ENCODE results near the gene DOHH.
A peak's percentile ranks its signal among the peaks of the same experiment; 100 is the strongest.
"Not testable (repeated sequence)": the region's sequence is repeated elsewhere in the genome, so short reads cannot be mapped to it uniquely, and the experiment has no call there.

DOHH gene

DNA sequence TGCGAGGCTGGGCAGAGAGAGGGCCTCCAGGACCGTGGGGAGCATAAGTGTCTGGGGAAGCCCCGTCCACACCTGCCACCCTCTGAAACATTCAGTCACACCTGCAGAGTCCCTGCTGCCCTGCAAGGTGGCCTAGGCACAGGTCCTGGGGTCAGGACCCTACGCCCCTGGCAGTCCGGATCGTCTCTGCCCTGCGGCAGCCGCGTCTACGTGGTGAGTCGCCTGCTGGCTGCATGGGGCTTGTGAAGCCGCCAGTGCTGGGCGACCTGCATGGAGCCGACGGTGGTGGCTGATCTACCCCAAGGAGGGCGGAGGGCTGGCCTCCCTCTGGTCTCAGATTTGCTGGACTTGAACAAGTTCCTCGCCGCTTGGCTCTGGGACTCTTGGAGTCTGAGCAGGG, 18.7 kb upstream of the DOHH start:
- DNase-seq (ENCODE audit: low spot score) = no peak

DNA sequence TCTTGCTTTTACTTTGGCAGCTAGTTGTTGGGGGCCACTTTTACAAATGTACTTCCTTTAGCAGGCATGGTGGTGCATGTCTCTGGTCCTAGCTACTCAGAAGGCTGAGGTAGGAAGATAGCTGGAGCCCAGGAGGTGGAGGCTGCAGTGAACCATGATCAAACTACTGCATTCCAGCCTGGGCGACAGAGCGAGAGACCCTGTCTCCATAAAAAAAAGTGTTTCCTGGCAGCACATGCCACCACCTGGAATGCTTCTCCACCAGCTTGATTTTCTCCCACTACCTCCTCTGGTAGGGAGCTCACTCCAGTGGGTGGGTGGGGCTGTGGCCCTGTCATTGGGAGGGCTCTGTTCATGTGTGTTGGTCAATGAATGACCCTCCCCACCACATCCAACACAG, 18.2 kb upstream of the DOHH start:
- no peak for DNase-seq (ENCODE audit: low spot score)

DNA sequence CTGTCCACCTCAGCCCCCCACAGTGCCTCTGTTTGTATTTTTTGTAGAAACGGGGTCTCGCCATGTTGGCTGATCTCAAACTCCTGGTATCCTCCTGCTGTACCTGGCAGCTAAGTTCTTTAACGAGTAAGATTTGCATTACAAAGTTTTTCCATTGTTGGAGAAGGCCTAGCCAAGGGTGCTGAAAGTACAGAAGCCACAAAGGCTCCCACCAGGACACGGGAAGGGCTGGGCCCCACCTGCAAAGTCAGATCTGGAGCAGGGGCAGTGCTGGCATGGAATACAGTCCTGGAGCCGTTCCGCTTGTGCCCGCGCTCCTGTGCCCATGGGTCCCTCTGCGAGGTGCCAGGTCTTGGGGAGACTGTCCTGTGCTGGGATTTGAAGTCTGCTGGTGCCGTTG, 17.8 kb upstream of the DOHH start:
- DNase-seq (ENCODE audit: low spot score) = no peak

DNA sequence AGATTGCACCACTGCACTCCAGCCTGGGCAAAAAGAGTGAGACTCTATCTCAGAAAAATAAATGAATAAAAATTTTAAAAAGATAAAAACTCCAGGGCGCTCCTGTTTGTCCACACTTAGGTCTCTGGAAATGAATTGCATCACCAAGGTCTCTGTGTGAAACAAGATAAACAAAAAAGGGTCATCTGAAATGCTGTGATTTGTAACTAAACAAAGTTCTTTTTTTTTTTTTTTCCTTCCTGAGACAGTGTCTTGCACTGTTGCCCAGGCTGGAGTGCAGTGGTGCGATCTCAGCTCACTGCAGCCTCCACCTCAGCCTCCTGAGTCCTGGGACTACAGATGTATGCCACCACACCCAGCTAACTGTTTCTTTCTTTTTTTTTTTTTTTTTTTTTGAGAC, 17.2 kb upstream of the DOHH start:
- no peak for DNase-seq (ENCODE audit: low spot score)

DNA sequence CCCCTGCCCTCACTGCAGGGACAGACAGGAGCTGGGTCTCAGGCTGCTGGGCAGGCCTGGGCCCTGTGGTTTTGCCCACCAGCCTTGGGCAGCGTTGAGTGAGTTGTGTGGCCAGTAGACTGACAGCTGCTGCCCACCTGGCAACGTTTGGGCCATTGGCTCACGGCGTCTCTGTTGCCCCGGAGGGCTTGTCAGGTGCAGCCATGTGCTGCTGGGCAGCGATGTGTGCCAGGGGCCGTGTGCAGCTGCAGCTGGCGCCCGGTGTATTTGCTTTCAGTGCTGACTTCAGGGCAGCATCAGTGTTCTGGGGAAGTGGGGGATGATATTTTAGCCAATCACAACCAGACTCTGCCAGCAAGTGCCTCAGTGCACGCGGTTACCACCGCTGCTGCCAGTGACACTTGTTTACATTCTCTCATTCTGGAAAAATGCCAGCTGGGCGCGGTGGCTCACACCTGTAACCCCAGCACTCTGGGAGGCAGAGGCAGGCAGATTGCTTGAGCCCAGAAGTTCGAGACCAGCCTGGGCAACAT, 16.3 kb upstream of the DOHH start:
- DNase-seq (ENCODE audit: low spot score) = no peak

DNA sequence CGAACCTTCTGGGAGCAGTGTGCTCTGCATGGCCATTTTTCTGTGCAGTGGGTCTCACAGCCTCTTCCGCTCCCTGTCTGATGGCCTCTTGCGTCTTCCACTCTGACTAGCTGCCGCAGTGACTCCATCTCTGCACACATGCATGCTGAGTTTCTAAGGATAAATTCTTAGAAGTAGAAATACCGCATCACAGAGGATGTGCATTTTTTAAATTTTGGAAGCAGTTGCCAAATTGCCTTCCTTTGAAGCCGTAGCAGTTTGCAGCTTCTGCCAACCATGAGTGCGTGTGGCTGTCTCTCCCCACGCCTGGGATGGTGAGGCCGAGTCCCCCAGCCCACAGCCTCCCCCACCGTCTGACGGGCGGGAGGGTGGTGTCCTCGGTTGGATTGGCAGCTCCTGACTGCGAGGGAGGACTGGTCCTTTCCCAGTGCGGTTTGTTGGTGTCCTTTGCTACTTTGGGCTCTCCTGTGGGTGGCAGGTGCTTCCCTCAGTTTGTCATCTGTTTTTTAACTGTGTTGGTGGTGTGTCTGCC, 15.5 kb upstream of the DOHH start:
- no peak for DNase-seq (ENCODE audit: low spot score)

DNA sequence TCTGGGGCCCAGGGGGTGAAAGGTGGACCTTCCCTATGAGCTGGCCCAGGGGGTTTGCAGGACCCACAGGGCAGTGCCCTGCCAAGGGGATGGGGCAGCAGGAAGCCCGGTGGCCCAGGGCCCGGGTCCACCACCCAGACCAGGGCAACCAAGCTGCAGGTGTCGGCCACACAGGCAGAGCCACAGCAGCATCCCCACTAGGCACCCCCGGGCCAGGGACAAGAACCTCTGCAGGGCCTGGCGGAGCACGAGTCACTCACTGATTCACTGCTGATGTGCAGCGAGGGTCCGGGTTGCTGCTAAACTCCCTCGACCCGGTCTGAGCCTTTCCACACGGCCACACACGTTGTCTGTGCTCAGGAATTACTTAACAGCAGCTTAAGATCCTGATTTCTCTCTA, 14.5 kb upstream of the DOHH start:
- no peak for DNase-seq (ENCODE audit: low spot score)

DNA sequence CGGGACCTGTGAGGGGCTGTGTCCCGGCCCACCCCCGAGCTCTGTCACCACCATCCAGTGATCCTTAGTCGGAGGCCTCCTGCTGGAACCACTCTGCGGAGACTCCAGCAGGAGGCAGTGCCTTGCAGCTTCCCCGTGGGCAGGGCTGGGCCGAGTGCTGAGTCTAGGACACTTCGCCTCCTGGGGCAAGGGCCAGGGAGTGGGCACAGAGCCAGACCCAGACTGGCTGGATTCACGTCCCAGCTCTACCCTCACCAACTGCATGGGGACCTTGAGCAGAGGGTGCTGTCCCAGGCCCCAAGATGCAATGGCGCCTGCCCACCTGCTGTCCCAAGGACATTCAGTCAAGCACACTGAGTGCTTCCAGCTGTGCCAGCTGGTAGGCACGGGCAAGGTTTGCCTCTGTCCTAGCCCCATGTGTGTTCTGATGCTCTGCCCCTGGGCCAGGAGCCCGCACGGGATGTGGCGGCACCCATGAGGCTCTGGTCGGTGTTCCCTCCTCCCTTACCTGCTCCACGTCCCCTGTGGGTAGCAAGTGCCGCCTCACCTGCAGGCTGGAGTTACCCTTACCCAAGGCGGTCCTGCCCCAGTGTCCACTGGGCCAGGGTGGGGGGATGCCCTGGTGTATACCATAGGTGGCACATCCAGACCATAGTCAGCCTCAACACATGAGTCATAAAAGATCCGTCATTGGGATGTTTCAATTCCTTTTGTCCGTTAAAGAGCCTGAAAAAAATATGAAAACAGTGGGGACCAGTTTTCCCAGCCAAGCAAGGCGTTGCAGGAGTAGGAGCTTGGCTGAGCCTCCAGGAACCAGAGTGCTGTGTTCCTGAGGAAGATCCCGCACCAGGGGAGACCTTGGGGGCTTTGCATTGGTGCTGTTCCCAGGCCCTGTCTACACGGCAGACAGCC, 13.0 kb upstream of the DOHH start:
- DNase-seq (ENCODE audit: low spot score) = no peak

DNA sequence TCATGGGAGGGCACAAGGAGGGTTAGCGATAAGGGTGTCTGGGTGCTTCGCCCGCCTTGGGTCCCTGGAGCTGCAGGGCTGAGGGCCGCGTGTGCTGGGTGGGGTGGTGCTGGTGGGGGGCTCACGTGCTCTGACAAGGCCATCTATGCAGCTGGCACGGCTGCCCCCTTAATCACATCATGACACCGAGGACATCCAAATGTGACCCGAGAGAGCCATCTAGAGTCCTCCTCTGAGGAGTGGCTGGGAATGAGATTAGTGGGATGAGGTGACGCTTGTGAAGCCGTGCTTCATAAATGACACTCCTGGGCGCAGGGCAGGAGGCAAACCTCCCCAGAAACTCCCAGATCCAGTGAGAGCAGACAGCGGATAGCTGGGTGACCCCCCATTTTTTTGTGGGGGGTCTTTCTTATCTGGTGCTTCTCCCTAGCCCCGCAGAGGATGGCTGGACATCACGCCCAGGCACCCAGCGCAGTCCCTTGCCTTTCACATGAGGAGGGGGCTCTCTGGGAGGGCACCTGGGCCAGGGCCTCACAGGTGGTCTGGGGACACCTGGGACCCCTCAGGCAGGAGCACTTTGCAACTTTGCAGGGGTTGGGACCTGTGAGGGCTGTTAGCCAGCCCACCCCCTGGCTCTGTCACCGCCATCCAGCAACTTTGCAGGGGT, 12.2 kb upstream of the DOHH start:
- DNase-seq (ENCODE audit: low spot score) = no peak

DNA sequence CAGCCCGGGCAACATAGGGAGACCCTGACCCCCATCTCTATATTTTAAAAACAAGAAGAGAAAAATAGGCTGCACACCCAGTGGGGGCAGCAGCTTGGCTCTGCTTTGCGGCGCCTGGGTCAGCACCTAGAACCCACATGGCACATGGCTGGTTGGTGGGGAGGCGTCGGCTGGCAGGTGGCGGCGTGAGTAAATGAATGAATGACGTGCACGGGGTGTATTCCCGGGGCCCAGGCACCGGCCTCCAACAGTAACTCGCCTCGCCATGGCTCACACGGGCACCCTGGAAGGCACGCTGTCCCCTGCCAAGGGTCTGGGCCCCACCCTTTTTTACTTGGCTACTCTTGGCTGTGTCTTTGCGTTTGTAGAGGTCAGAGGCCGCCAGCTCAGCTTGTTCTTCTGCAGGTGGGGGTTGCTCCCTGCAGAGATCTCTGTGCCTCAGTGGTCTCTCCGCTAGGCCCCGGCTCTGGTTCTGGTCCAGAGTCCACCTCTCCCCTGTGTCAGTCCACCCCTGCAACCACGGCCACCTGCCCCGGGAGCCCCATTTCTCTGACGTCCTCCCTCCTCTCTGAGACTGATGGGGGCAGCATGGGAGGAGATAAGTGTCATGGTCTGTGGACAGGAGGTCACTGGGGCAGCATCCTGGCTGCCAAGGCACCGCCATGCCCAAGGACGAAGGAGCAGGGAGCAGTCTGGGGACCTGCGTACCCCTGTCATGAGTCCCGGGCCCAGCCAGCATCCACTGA, 11.2 kb upstream of the DOHH start:
- no peak for DNase-seq (ENCODE audit: low spot score)

DNA sequence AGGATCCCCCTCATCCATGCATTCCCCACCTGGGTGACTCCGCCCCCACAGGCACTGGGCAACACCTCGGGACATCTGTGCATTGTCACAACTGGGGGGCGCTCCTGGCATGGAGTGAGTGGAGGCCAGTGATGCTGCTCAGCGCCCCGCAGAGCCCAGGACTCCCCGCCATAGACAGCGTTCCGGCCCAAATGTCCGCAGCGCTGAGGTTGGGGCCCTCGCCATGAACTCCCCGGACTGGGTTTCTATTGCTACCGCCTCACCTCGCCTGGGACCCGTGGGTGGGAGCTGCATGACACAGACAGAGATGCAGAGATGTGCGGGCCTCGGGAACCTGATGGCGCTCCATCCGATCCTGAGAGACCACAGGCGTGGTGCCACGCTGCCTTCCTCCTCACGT, 10.3 kb upstream of the DOHH start:
- DNase-seq (ENCODE audit: low spot score) = no peak

DNA sequence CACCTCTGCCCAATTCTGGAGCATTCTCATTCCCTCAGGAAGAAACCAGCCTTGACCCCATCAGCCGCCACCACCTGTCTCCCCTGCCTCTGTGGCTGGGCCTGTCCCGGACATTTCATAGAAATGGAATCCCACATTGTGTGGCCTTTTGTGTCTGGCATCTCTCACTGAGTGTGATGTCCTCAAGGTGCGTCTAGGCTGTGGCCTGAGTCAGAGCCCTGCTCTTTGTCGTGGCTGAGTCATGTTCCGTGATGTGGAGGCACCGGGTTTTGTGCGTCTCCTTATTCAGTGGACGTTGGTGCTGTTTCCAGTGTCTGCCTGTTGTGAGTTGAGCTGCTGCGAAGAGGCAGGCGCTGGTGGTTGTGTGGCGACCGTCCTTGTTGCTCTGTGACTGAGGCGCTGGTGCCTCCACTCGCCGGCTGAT, 9.1 kb upstream of the DOHH start:
- DNase-seq (ENCODE audit: low spot score) = no peak

DNA sequence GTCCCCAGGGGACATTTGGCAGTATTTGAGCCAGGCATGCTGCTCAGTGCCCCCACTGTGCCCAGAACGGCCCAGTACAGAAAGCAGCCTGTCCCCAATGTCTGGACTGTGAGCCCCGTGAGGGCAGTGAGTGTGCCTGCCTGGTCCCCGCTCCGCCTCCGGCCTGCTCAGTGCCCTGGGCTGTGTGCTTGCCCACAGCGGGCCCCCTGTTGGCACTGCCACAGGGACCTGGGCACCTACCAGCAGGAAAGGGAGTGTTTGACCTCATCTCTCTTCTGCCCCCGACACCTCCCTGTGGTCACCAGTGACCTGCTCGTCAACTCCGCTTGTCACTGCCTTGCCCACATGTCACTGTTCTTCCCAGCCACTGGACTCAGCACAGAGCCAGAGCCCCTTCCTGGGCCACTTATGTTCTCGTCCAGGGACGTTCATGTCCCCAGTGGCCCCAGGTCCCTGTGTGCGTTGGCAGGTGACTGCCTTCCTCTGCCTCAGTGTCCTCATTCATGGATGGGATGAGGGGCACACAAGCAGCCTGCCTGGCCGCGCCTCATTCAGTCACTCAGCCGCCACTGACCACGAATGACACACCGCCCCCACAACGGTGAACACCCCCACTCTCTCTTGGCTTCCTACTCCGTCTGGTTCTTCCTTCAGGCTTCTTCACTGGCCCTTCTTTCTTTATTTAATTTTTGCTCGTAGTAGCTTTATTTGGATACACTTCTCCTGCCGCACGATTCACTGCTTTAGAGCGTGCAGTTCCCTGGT, 8.5 kb upstream of the DOHH start:
- no peak for DNase-seq (ENCODE audit: low spot score)

DNA sequence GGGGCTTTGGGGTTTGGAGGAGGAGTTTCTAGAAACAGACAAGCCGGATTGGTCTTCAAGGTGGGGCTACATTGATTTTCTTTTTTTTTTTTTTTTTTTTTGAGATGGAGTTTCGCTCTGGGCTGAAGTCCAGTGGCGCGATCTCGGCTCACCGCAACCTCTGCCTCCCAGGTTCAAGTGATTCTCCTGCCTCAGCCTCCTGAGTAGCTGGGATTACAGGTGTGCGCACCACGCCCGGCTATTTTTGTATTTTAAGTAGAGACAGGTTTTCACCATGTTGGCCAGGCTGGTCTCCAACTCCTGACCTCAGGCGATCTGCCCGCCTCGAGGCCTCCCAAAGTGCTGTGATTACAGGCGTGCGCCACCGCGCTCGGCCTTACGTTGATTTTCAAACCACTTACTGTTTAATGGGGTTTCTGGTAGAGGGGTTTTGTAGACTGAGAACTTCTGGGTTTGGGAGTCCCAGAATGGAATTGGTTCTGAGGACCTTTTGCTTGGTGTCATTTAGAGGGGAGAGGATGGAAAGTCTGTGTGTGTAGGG, 7.7 kb upstream of the DOHH start:
- not testable (repeated sequence) for DNase-seq (ENCODE audit: low spot score)

DNA sequence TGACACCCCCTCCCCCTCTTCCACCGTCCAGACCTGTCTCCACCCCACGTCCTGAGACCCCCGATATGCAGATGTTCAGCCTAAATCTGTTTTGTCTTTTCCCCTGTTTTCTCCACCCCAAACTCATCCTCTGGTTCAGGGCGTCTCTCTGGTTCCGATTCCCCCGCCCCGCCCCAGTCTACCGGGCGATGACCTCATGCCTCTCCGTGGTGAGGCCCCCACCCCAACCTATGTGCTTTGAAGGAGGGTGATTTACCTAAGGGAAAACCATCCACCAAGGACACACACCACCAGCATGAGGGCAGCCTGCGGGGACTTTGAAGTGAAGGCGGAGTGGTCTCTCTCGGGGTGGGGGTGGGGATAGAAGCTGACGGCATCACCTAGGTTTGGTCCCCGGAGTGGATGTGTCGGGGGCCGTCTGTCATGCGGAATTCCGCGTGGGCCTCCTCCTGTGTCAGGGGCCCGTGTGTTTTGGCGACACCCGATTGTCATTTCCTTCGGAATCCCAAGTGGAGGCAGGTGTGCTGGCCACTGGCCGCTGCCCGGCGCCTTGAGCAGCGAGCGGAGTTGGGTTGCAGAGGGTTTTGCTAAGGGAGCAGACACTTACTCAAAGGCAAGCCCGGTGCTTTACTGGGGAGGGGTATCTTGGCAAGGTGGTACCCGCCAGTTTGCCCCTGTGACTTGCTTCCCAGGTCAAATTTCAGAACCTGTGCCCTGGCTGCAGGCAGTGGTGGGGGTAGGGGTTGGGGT, 7.1 kb upstream of the DOHH start:
- DNase-seq (ENCODE audit: low spot score) = no peak

DNA sequence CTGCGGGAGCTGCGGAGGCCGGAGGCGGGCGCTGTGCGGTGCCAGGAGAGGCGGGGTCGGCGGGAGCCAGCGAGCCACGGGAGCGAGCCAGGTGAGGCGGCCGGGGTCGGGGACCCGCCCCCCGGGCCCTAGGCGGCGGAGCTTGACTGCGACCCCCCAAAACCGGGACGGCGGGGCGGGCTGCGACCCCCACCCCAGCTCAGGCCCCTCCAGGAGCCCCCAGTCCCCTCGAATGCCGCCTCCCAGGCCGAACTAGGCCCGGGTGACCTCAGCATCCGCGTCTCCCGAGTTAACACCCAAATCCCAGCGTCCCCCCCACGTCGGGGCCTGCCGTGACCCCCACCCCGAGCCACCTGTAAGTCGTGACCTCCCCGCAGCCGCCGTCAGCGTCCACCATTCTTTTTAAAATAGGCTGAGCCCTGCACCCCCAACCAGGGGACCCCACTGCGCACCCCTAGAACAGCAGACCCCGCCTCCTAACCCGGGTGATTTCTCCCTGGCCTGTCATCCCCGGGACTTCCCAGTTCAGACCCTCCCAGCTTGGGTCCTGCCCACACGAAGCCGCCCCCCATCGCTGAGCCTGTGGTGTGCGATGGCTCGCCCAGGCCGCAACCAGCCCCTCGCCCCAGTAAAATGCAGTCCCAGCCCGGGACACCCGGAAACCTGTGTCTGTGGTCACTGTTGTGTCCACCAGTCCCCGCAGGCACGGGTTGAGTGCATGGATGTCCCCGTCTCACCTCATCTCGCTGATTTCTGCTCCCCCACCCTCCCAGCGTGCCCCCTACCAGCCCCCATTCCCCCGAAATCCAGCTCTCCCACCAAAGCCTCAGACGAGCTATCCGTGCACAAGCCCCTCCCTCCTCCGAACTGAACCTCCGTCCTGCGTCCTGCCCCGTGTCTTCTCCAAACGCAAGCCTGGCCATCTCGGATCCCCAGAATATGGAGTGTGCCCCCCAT, 6.2 kb upstream of the DOHH start:
- DNase-seq (ENCODE audit: low spot score) = no peak

DNA sequence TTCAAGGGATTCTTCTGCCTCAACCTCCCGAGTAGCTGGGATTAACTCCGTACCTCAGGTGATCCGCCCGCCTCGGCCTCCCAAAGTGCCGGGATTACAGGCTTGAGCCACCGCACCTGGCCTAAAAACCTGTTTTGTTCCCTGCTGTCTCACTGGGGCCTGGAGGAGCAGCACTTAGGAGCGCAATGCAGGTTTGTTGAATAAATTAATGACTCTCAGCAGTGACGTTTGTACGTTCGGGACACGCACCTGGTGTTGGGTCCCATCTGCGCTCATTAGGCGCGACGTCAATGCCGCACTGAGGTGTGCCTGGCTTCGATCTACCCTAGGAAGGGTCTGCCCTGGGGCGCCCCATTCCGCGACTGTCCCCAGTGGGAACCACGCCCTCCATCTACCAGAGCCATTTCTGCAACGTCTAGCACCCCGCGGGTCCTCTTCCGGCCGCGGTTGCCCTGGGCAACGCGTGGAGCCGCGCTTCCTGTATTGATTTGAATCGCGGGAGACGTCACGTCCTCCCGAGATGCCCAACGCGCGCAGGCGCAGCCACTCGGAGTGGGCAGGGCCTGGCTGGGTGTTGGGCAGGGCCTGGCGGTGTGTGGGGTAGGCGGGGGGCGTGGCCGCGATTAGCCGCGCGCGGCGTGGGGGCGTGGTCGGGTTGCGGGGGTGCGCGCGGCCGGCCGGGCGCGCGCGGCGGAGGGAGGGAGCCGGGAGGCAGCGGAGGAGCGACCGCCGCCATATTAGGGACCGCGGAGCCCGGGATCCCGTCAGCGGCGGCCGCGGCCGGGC, 5.3 kb upstream of the DOHH start, which contains the start of gene FZR1:
Gene FZR1 (plus strand): TSS at position 714 of the 786 bp plus-strand sequence. CDS start 16,679 bp downstream, outside the sequence.
- DNase-seq (ENCODE audit: low spot score) = peak; percentile 99

DNA sequence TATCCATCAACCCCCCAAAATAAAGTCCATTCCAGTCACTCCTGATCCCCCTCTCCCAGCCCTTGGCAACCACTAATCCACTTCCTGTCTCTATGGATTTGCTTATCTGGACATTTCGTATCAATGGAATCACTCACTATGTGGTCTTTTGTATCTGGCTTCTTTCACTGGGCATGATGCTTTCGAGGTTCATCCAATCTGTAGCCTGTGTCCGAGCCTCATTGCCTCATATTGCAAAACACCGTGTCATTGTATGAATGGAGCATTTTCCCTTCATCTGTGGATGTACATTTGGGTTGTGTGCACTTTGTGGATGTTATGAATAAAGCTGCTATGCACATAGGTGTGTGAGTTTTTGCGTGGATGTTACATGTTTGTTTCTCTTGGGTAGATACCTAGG, 4.3 kb upstream of the DOHH start:
- no peak for DNase-seq (ENCODE audit: low spot score)
